WTC11 (cell line): ENCODE measurements around the gene RNF152. TPM values are rescaled to one million over a fixed set of nuclear protein-coding genes. Genes with fewer than 3 reads are reported as not detected.

ENCODE experiments used
- ATAC-seq: fragments of 200-7000 bp; cut with Tn5 transposase; 2 replicates; pipeline ENCODE4 v1.10.0; 2021; ENCODE audit warnings: mild to moderate bottlenecking, moderate library complexity
- CTCF ChIA-PET: fragments of 300-600 bp; sonication (Branson Sonifier 250); formaldehyde crosslinking; loops from one replicate; lab custom pipeline; 2021; ENCODE audit warnings: antibody characterized with exemption; lab: Charles Lee
- POLR2A ChIA-PET: fragments of 350-600 bp; sonication (Branson Sonifier 250); formaldehyde crosslinking; loops from one replicate; lab custom pipeline; 2021; ENCODE audit warnings: antibody characterized with exemption; lab: Charles Lee
- DNase-seq: peaks from one replicate; pipeline ENCODE4 v3.0.0; 2021; ENCODE audit warnings: low spot score
- H3K27ac Mint-ChIP-seq: 2 replicates; pipeline ENCODE4 v1.8.0; 2021; ENCODE audit warnings: mixed read lengths
- H3K27me3 Mint-ChIP-seq: 2 replicates; pipeline ENCODE4 v1.8.0; 2021; ENCODE audit warnings: low read depth, mild to moderate bottlenecking, moderate library complexity, mixed read lengths
- H3K36me3 Mint-ChIP-seq: 2 replicates; pipeline ENCODE4 v1.8.0; 2021; ENCODE audit warnings: mixed read lengths
- H3K4me1 Mint-ChIP-seq: 2 replicates; pipeline ENCODE4 v1.8.0; 2022; ENCODE audit warnings: mixed read lengths
- H3K4me3 Mint-ChIP-seq: 2 replicates; pipeline ENCODE4 v1.8.0; 2021; ENCODE audit warnings: mild to moderate bottlenecking, moderate library complexity, mixed read lengths
- H3K9me3 Mint-ChIP-seq: 2 replicates; pipeline ENCODE4 v1.8.0; 2021; ENCODE audit warnings: mixed read lengths
- ELF4 ChIP-seq: sonication (generic); formaldehyde crosslinking; IDR thresholded peaks from 2 replicates; pipeline ENCODE4 v1.8.1; 2022; ENCODE audit warnings: low read depth, mild to moderate bottlenecking, moderate library complexity, missing genetic modification reagents
- EMX1 ChIP-seq: fragments of 250-450 bp; sonication (Bioruptor Pico); IDR thresholded peaks from 2 replicates; pipeline ENCODE4 v1.8.0; 2021; ENCODE audit warnings: mild to moderate bottlenecking
- ETV6 ChIP-seq: sonication (generic); formaldehyde crosslinking; IDR thresholded peaks from 2 replicates; pipeline ENCODE4 v1.8.1; 2022; ENCODE audit warnings: mild to moderate bottlenecking, missing genetic modification reagents
- GABPB1 ChIP-seq: sonication (generic); formaldehyde crosslinking; IDR thresholded peaks from 2 replicates; pipeline ENCODE4 v1.8.1; 2023; ENCODE audit warnings: mild to moderate bottlenecking, missing genetic modification reagents
- IRF2 ChIP-seq: sonication (generic); formaldehyde crosslinking; IDR thresholded peaks from 2 replicates; pipeline ENCODE4 v1.8.0; 2022; ENCODE audit warnings: low read depth, missing genetic modification reagents, borderline replicate concordance
- JUN ChIP-seq: sonication (generic); formaldehyde crosslinking; IDR thresholded peaks from 2 replicates; pipeline ENCODE4 v1.8.0; 2023; ENCODE audit warnings: mild to moderate bottlenecking, missing genetic modification reagents
- MXD4 ChIP-seq: fragments of 250-450 bp; sonication (Bioruptor Pico); IDR thresholded peaks from 2 replicates; pipeline ENCODE4 v1.8.0; 2021; ENCODE audit warnings: mild to moderate bottlenecking, moderate library complexity, borderline replicate concordance
- NR1H2 ChIP-seq: sonication (generic); formaldehyde crosslinking; IDR thresholded peaks from 2 replicates; pipeline ENCODE4 v1.9.0; 2021; ENCODE audit warnings: mild to moderate bottlenecking, moderate library complexity, missing genetic modification reagents
- PRRX2 ChIP-seq: fragments of 250-450 bp; sonication (Bioruptor Pico); IDR thresholded peaks from 2 replicates; pipeline ENCODE4 v1.8.0; 2021; ENCODE audit warnings: mild to moderate bottlenecking
- SMAD4 ChIP-seq: sonication (generic); formaldehyde crosslinking; IDR thresholded peaks from 2 replicates; pipeline ENCODE4 v1.8.0; 2022; ENCODE audit warnings: mild to moderate bottlenecking, missing genetic modification reagents
- TEAD1 ChIP-seq: sonication (generic); formaldehyde crosslinking; IDR thresholded peaks from 2 replicates; pipeline ENCODE4 v1.8.0; 2022; ENCODE audit warnings: mild to moderate bottlenecking, missing genetic modification reagents
- ZNF232 ChIP-seq: sonication (generic); formaldehyde crosslinking; IDR thresholded peaks from 2 replicates; pipeline ENCODE4 v1.8.0; 2022; ENCODE audit warnings: mild to moderate bottlenecking, missing genetic modification reagents
- ZNF263 ChIP-seq: sonication (generic); formaldehyde crosslinking; IDR thresholded peaks from 2 replicates; pipeline ENCODE4 v1.8.1; 2022; ENCODE audit warnings: low read depth, mild to moderate bottlenecking, moderate library complexity, missing genetic modification reagents
- ZNF416 ChIP-seq: fragments of 250-450 bp; sonication (Bioruptor Pico); IDR thresholded peaks from 2 replicates; pipeline ENCODE4 v1.9.0; 2021; ENCODE audit warnings: mild to moderate bottlenecking, inconsistent platforms
- total RNA-seq: library from RNA; stranded (reverse); gene quantifications from 3 replicates; pipeline ENCODE4 v1.2.3, GENCODE V29; 2021
- TF ChIP-seq, protein P1 (sequence below): fragments of 250-450 bp; sonication (Bioruptor Pico); IDR thresholded peaks from 2 replicates; pipeline ENCODE4 v1.9.0; 2021; ENCODE audit warnings: mild to moderate bottlenecking, borderline replicate concordance
- TF ChIP-seq, protein P2 (sequence below): sonication (generic); formaldehyde crosslinking; IDR thresholded peaks from 2 replicates; pipeline ENCODE4 v1.8.0; 2022; ENCODE audit warnings: mild to moderate bottlenecking, missing genetic modification reagents
- TF ChIP-seq, protein P3 (sequence below): sonication (generic); formaldehyde crosslinking; IDR thresholded peaks from 2 replicates; pipeline ENCODE4 v1.8.1; 2022; ENCODE audit warnings: low read depth, missing genetic modification reagents, borderline replicate concordance
- TF ChIP-seq, protein P4 (sequence below): sonication (generic); formaldehyde crosslinking; IDR thresholded peaks from 2 replicates; pipeline ENCODE4 v1.8.1; 2023; ENCODE audit warnings: mild to moderate bottlenecking, missing genetic modification reagents
- TF ChIP-seq, protein P5 (sequence below): sonication (generic); formaldehyde crosslinking; IDR thresholded peaks from 2 replicates; pipeline ENCODE4 v1.8.1; 2023; ENCODE audit warnings: mild to moderate bottlenecking, missing genetic modification reagents, moderate library complexity

The RNF152 gene
- total RNA-seq, 1 experiment from 2014 or later, result 3.7 TPM

DNA sequence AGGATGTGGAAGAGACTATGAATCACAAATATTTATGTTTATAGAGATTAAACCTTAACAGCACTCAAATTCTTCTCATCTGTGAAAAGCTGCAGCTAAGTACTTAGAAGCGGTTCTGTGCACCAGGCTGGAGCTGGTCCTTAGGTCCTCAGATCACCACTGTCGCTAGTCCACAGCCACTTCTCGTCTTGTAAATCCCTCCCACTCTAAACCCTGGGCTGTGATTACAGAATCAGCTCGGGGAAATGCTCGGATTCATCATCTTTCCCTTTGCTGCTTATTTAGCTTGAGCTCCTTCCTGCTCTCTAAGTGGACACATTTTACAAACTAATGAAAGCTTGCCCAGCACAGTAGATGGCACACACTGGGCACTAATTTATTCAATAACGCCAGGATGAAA lies 61.7 kb downstream of the RNF152 start (continued):
- TF ChIP-seq, protein P1, sequence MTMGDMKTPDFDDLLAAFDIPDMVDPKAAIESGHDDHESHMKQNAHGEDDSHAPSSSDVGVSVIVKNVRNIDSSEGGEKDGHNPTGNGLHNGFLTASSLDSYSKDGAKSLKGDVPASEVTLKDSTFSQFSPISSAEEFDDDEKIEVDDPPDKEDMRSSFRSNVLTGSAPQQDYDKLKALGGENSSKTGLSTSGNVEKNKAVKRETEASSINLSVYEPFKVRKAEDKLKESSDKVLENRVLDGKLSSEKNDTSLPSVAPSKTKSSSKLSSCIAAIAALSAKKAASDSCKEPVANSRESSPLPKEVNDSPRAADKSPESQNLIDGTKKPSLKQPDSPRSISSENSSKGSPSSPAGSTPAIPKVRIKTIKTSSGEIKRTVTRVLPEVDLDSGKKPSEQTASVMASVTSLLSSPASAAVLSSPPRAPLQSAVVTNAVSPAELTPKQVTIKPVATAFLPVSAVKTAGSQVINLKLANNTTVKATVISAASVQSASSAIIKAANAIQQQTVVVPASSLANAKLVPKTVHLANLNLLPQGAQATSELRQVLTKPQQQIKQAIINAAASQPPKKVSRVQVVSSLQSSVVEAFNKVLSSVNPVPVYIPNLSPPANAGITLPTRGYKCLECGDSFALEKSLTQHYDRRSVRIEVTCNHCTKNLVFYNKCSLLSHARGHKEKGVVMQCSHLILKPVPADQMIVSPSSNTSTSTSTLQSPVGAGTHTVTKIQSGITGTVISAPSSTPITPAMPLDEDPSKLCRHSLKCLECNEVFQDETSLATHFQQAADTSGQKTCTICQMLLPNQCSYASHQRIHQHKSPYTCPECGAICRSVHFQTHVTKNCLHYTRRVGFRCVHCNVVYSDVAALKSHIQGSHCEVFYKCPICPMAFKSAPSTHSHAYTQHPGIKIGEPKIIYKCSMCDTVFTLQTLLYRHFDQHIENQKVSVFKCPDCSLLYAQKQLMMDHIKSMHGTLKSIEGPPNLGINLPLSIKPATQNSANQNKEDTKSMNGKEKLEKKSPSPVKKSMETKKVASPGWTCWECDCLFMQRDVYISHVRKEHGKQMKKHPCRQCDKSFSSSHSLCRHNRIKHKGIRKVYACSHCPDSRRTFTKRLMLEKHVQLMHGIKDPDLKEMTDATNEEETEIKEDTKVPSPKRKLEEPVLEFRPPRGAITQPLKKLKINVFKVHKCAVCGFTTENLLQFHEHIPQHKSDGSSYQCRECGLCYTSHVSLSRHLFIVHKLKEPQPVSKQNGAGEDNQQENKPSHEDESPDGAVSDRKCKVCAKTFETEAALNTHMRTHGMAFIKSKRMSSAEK (CRISPR knock-in tag), result no peak
- TF ChIP-seq, protein P2, sequence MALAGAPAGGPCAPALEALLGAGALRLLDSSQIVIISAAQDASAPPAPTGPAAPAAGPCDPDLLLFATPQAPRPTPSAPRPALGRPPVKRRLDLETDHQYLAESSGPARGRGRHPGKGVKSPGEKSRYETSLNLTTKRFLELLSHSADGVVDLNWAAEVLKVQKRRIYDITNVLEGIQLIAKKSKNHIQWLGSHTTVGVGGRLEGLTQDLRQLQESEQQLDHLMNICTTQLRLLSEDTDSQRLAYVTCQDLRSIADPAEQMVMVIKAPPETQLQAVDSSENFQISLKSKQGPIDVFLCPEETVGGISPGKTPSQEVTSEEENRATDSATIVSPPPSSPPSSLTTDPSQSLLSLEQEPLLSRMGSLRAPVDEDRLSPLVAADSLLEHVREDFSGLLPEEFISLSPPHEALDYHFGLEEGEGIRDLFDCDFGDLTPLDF (CRISPR knock-in tag), result no peak
- TF ChIP-seq IRF2 (CRISPR knock-in tag) (no peak), ZNF263 (CRISPR knock-in tag) (no peak), PRRX2 (CRISPR knock-in tag) (no peak), GABPB1 (CRISPR knock-in tag) (no peak)
- TF ChIP-seq, protein P3, sequence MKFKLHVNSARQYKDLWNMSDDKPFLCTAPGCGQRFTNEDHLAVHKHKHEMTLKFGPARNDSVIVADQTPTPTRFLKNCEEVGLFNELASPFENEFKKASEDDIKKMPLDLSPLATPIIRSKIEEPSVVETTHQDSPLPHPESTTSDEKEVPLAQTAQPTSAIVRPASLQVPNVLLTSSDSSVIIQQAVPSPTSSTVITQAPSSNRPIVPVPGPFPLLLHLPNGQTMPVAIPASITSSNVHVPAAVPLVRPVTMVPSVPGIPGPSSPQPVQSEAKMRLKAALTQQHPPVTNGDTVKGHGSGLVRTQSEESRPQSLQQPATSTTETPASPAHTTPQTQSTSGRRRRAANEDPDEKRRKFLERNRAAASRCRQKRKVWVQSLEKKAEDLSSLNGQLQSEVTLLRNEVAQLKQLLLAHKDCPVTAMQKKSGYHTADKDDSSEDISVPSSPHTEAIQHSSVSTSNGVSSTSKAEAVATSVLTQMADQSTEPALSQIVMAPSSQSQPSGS (CRISPR knock-in tag), result no peak
- TF ChIP-seq, all 79 proteins: peak for 0

DNA sequence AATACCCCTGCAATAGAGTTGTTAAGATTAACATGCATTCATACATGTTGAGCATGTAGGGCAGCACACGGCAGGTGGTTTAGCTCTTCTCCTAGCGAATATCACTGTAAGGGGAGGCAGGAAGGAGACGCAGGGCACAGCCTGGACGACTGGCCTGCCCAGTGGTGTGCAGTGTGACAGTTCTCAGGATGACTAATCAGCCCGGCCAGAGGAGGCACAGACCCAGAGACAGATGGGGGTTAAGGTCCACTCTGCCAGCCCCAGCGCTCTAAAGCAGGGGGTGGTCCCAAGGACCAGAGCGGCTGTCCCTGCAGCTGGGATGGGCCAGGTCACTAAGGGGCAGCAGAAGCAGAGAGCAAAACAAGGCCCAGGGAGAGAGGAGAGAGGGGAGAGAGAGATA lies 63.7 kb downstream of the RNF152 start:
- Mint-ChIP-seq H3K4me1 (peaks cover 6% of the 10 kb centered on the region), H3K27me3 (no peaks in the 10 kb centered on the region), H3K9me3 (no peaks in the 10 kb centered on the region), H3K36me3 (no peaks in the 10 kb centered on the region), H3K27ac (no peak overlapping the region), H3K4me3 (no peak overlapping the region)
- ChIA-PET POLR2A (no interaction called here), CTCF (no interaction called here)
- no peak for TF ChIP-seq NR1H2 (CRISPR knock-in tag)
- TF ChIP-seq, protein P4, sequence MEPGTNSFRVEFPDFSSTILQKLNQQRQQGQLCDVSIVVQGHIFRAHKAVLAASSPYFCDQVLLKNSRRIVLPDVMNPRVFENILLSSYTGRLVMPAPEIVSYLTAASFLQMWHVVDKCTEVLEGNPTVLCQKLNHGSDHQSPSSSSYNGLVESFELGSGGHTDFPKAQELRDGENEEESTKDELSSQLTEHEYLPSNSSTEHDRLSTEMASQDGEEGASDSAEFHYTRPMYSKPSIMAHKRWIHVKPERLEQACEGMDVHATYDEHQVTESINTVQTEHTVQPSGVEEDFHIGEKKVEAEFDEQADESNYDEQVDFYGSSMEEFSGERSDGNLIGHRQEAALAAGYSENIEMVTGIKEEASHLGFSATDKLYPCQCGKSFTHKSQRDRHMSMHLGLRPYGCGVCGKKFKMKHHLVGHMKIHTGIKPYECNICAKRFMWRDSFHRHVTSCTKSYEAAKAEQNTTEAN (CRISPR knock-in tag), result no peak
- TF ChIP-seq ETV6, result no peak
- no peak for TF ChIP-seq MXD4 (CRISPR knock-in tag)
- no peak for TF ChIP-seq ZNF232 (CRISPR knock-in tag)
- TF ChIP-seq JUN (CRISPR knock-in tag), result no peak
- no peak for TF ChIP-seq SMAD4
- no peak for TF ChIP-seq EMX1 (CRISPR knock-in tag)
- no peak for TF ChIP-seq ELF4
- no peak for TF ChIP-seq TEAD1 (CRISPR knock-in tag)
- TF ChIP-seq, protein P5, sequence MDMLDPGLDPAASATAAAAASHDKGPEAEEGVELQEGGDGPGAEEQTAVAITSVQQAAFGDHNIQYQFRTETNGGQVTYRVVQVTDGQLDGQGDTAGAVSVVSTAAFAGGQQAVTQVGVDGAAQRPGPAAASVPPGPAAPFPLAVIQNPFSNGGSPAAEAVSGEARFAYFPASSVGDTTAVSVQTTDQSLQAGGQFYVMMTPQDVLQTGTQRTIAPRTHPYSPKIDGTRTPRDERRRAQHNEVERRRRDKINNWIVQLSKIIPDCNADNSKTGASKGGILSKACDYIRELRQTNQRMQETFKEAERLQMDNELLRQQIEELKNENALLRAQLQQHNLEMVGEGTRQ (CRISPR knock-in tag), result no peak
- no peak for TF ChIP-seq ZNF416 (CRISPR knock-in tag)
- DNase-seq (no peak), ATAC-seq (no peak)
